ENCODE measurements around the gene RPS28.
"Not testable (repeated sequence)": the region's sequence is repeated elsewhere in the genome, so short reads cannot be mapped to it uniquely, and the experiment has no call there.

RPS28 gene

GRCh38 chr19:8332976-8333766 is 11.9 kb downstream of the RPS28 start:
- no peaks in the 10 kb centered on the region for H3K36me3 Mint-ChIP-seq (ENCODE audit: low read depth)
- no peak overlapping the region for H3K27ac Mint-ChIP-seq
- H3K4me1 Mint-ChIP-seq (ENCODE audit: low read depth): peaks cover 4% of the 10 kb centered on the region
- H3K27me3 Mint-ChIP-seq: peaks cover 25% of the 10 kb centered on the region
- H3K9me3 Mint-ChIP-seq: no peaks in the 10 kb centered on the region
- H3K4me3 Mint-ChIP-seq: no peak overlapping the region

- H3K27ac Mint-ChIP-seq: no peak overlapping the region
- peaks cover 4% of the 10 kb centered on the region for H3K4me1 Mint-ChIP-seq (ENCODE audit: low read depth)
- no peaks in the 10 kb centered on the region for H3K36me3 Mint-ChIP-seq (ENCODE audit: low read depth)
- no peaks in the 10 kb centered on the region for H3K9me3 Mint-ChIP-seq
- H3K4me3 Mint-ChIP-seq: peak overlapping the region; percentile 20
- peaks cover 29% of the 10 kb centered on the region for H3K27me3 Mint-ChIP-seq
Observed at GRCh38 chr19:8333767-8334457, 12.6 kb downstream of the RPS28 start.

DNA sequence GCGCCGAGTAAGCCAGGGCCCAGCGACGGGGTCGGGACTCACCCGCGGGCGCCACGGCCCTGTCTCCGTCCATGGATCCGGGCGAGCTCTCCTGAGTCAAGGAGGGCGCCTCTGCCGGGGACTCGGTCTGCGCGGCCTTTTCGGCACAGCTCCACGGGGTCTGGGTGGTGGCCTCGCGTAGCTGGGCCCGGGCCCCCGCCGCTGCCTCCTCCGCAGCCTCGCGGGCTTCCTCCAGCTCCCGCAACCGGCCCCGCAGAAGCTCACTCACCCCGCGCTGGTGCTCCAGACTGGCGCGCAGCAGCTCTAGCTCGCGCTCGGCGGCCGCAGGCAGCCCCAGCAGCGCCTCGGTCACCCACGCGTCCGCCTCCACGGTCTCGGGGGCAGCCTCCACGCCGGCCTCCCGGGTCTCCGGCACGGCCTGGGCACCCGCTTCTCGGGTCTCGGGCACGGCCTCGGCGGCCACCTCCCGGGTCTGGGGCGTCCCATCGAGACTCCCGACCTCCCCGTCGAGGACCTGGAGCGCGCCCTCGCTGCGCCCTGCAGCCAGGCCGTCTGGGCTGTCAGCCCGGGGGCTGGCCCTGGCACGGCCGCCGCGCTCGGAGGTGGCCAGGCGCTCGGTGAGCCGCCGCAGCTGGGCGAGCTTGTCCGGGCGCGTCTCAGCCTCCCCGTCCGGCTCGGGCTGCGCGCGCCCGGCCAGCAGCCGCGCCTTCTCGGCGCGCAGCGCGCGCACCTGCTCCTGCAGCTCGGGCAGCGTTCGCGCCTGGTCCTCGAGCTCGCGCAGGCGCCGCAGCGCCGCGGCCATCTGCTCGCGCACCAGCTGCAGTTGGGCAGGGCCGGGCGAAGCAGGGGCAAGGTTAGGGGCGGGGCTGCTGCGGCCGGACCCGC is 13.4 kb downstream of the RPS28 start:
- Mint-ChIP-seq H3K4me3 (no peak overlapping the region), H3K27me3 (peaks cover 31% of the 10 kb centered on the region), H3K4me1 (ENCODE audit: low read depth) (peaks cover 4% of the 10 kb centered on the region), H3K36me3 (ENCODE audit: low read depth) (no peaks in the 10 kb centered on the region), H3K27ac (no peak overlapping the region), H3K9me3 (no peaks in the 10 kb centered on the region)

GRCh38 chr19:8335343-8336071 is 14.2 kb downstream of the RPS28 start:
- Mint-ChIP-seq H3K9me3 (no peaks in the 10 kb centered on the region), H3K27me3 (peaks cover 33% of the 10 kb centered on the region), H3K4me1 (ENCODE audit: low read depth) (peaks cover 7% of the 10 kb centered on the region), H3K27ac (no peak overlapping the region), H3K36me3 (ENCODE audit: low read depth) (no peaks in the 10 kb centered on the region), H3K4me3 (peak overlapping the region; percentile 60)

- no peak overlapping the region for H3K27ac Mint-ChIP-seq
Observed at GRCh38 chr19:8336072-8336569, 14.8 kb downstream of the RPS28 start.

GRCh38 chr19:8336660-8337059 is 15.4 kb downstream of the RPS28 start:
- no peaks in the 10 kb centered on the region for H3K9me3 Mint-ChIP-seq
- H3K36me3 Mint-ChIP-seq (ENCODE audit: low read depth): no peaks in the 10 kb centered on the region
- H3K27me3 Mint-ChIP-seq: peaks cover 38% of the 10 kb centered on the region
- peaks cover 10% of the 10 kb centered on the region for H3K4me1 Mint-ChIP-seq (ENCODE audit: low read depth)
- H3K4me3 Mint-ChIP-seq: no peak overlapping the region
- H3K27ac Mint-ChIP-seq: no peak overlapping the region

More at GRCh38 chr19:8336072-8336569, 14.8 kb downstream of the RPS28 start:
- Mint-ChIP-seq H3K4me1 (ENCODE audit: low read depth) (peaks cover 9% of the 10 kb centered on the region), H3K9me3 (no peaks in the 10 kb centered on the region), H3K27me3 (peaks cover 37% of the 10 kb centered on the region), H3K4me3 (peak overlapping the region; percentile 60), H3K36me3 (ENCODE audit: low read depth) (no peaks in the 10 kb centered on the region)

DNA sequence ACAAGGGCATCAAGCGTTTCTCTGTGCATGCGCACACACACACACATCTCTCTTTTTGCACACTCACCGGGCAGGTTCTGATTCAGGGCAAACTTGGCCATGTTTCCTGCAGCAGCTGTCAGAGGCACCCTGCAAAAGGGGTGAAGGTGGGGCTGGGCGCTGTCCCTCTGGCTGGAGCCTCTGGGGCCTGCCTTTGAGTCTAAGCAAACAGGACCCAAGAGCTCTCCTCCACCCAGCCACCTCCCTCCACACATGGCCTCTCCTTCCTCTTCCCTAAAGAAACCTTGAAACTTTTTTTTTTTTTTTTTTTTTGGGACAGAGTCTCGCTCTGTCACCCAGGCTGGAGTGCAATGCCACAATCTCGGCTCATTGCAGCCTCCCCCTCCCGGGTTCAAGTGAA is 16.4 kb downstream of the RPS28 start:
- peaks cover 18% of the 10 kb centered on the region for H3K4me1 Mint-ChIP-seq (ENCODE audit: low read depth)

DNA sequence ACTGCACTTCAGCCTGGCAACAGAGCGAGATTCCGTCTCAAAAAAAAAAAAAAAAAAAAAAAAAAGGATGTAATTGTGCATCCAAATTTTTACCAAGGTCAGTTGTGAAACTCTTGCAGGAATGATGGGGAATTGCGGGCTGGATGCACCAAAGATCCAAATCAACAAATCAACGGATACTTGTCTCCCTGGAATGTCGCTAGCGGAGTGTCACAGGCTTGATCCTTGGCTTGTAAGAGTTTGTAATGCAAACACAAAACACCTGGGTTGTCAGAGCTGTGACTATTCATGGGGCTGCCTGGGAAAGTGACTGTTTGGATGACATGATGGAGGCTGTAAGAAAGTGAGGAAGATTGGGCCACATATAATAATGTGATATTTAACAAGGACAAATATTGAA is 17.5 kb downstream of the RPS28 start:
- no peaks in the 10 kb centered on the region for H3K36me3 Mint-ChIP-seq (ENCODE audit: low read depth)
- H3K27me3 Mint-ChIP-seq: peaks cover 41% of the 10 kb centered on the region
- no peak overlapping the region for H3K4me3 Mint-ChIP-seq
- no peaks in the 10 kb centered on the region for H3K9me3 Mint-ChIP-seq
- no peak overlapping the region for H3K27ac Mint-ChIP-seq
- H3K4me1 Mint-ChIP-seq (ENCODE audit: low read depth): peaks cover 22% of the 10 kb centered on the region

More for the DNA sequence above, 16.4 kb downstream of the RPS28 start:
- Mint-ChIP-seq H3K4me3 (no peak overlapping the region), H3K36me3 (ENCODE audit: low read depth) (no peaks in the 10 kb centered on the region), H3K27ac (no peak overlapping the region), H3K9me3 (no peaks in the 10 kb centered on the region), H3K27me3 (peaks cover 41% of the 10 kb centered on the region)

- H3K36me3 Mint-ChIP-seq (ENCODE audit: low read depth): no peaks in the 10 kb centered on the region
- H3K9me3 Mint-ChIP-seq: no peaks in the 10 kb centered on the region
- peak overlapping the region; percentile 52 for H3K27ac Mint-ChIP-seq
- H3K4me1 Mint-ChIP-seq (ENCODE audit: low read depth): peaks cover 22% of the 10 kb centered on the region
- H3K4me3 Mint-ChIP-seq: no peak overlapping the region
- peaks cover 36% of the 10 kb centered on the region for H3K27me3 Mint-ChIP-seq
Observed at GRCh38 chr19:8340341-8341096, 19.2 kb downstream of the RPS28 start.

- H3K27ac Mint-ChIP-seq; H3K9me3 Mint-ChIP-seq; H3K4me3 Mint-ChIP-seq; H3K36me3 Mint-ChIP-seq (ENCODE audit: low read depth): not testable (repeated sequence)
- Mint-ChIP-seq H3K4me1 (ENCODE audit: low read depth) (peaks cover 18% of the 10 kb centered on the region), H3K27me3 (peaks cover 31% of the 10 kb centered on the region)
Observed at GRCh38 chr19:8341504-8341903, 20.2 kb downstream of the RPS28 start.

GRCh38 chr19:8342316-8342683 is 21.0 kb downstream of the RPS28 start:
- Mint-ChIP-seq H3K4me1 (ENCODE audit: low read depth) (peaks cover 18% of the 10 kb centered on the region), H3K4me3 (no peak overlapping the region), H3K27me3 (peaks cover 27% of the 10 kb centered on the region), H3K27ac (no peak overlapping the region), H3K36me3 (ENCODE audit: low read depth) (no peaks in the 10 kb centered on the region), H3K9me3 (no peaks in the 10 kb centered on the region)

- Mint-ChIP-seq H3K27ac (no peak within 1 kb of the TSS), H3K4me1 (ENCODE audit: low read depth) (peaks cover 18% of the 10 kb centered on the region), H3K36me3 (ENCODE audit: low read depth) (no peaks in the 10 kb centered on the region), H3K27me3 (peaks cover 22% of the 10 kb centered on the region), H3K9me3 (no peaks in the 10 kb centered on the region), H3K4me3 (peak within 1 kb of the TSS; percentile 64)
Observed at GRCh38 chr19:8342684-8343482, 21.6 kb downstream of the RPS28 start, which contains the start of gene KANK3. Gene KANK3, minus strand, starts transcription at chr19:8343262. Its CDS starts 5,434 bp downstream, at chr19:8337828.

DNA sequence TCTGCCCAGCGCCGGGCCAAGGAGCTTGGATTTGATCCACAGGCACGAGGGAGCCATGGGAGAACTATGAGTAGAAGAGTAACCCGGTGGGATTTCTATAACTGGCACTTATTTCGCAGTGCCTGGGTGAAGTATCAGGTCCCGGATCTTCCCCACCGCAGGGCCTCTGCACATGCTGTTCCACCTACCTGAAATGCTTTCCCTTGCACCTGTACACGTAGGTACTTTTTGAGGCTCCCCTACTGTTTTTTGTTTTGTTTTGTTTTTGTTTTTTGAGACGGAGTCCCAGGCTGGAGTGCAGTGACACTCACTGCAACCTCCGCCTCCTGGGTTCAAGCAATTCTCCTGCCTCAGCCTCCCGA is 22.2 kb downstream of the RPS28 start:
- no peak overlapping the region for H3K27ac Mint-ChIP-seq
- H3K36me3 Mint-ChIP-seq (ENCODE audit: low read depth): no peaks in the 10 kb centered on the region

More for the DNA sequence above, 22.2 kb downstream of the RPS28 start:
- Mint-ChIP-seq H3K4me3 (peak overlapping the region; percentile 64), H3K27me3 (peaks cover 17% of the 10 kb centered on the region), H3K9me3 (no peaks in the 10 kb centered on the region), H3K4me1 (ENCODE audit: low read depth) (peaks cover 18% of the 10 kb centered on the region)

All from stimulated activated naive CD8-positive, alpha-beta T cell treated with anti-CD3 and anti-CD28 coated beads, Interleukin-15, Interleukin-2, amounts not matched to agents 100 ng/mL and 50 ng/mL, for 24 hours (primary cell).